ENCODE results near the gene C3orf49.

The C3orf49 gene

DNA sequence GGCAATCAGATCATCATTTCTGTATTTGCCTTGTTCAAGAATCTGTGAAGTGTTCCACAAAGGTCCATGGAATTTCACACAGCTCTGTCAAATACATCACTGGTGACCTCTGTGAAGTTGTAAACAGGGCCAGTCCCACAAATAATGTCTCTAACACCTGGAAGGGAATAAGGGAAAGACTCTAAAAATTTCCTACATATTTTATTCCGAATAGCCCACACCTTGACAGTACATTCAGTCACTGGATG, at the start of gene C3orf49:
TSS of gene C3orf49 (plus strand) at position 149 of the 248 bp plus-strand sequence. CDS start 173 bp downstream, outside the sequence.
- no peak for DNase-seq

DNA sequence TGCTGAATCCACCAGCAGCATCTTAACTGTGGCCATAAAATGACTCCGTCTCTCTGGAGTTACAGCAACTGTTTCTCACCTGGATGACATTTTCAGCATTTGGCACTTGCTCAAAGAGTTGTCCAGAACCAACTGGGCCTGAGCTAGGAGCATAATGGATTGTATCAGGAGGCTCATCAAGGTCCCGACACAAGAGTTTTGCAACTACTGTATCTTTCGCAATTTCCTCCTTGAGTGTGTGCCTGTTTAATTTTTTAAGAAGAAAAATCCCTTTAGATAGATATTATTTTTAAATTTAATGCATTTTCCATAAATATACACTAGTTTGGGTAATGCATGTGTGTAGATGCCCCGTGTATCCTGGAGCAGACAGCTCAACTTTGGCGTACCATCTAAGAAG, 44.3 kb upstream of the C3orf49 start:
- no peak for DNase-seq

DNA sequence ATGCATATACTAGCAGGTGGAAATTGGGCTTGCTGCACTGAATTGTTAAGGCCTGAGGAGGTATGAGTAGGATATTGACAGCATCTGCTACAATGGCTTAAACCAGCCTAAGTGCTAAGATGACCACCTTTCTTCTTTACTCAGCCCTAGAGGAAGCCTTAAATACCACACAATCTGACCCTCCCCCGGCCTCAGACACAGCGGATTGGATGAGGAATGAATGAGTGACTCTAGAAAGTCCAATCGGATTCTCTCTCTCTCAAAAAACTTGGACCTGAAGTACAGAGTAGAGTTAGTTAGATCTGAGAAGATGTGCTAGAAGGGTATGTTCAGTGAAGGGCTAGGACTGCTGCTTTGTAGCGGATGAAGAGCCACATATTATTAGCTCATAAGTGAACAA, 39.9 kb upstream of the C3orf49 start:
- DNase-seq: no peak

GRCh38 chr3:63791974-63792373, 27.1 kb upstream of the C3orf49 start:
- DNase-seq: peak in 1 of 2 donors; percentile 3

- DNase-seq: no peak
Measured at GRCh38 chr3:63795438-63795837, 23.7 kb upstream of the C3orf49 start.

DNA sequence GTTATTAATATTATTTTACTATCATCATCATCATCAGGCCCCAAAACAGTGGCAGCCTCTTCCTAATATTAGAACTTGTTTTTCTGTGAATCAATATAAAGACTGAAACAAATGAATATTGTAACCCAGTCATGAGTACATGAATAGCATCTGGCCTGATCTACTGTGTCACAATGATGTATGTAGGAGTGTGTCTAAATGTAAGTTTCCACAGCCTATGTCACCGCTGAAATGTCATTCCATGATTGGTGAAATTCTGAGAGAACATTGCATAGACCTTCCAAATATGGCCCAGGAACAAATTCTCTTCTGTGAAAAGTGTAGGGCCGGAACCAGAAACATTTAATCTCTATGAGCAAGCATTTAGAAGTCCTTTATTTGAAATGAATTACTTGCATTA, 20.6 kb upstream of the C3orf49 start:
- no peak for DNase-seq

- DNase-seq: no peak
Measured at GRCh38 chr3:63798949-63799348, 20.1 kb upstream of the C3orf49 start.

GRCh38 chr3:63800097-63800496, 19.0 kb upstream of the C3orf49 start:
- DNase-seq: no peak

DNA sequence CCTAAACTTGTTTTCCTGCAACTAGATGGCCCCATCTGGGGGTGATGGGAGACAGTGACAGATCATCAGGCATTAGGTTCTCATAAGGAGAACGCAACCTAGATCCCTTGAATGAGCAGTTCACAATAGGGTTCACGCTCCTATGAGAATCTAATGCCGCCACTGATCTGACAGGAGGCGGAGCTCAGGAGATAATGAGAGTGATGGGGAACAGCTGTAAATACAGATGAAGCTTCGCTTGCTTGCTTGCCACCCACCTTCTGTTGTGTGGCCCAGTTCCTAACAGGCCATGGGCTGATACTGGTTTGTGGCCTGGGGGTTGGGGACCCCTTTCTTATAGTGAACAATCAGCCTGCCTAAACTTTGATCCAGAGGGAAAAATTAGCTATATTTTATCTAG, 15.2 kb upstream of the C3orf49 start:
- DNase-seq: no peak

- DNase-seq: no peak
Measured at GRCh38 chr3:63807961-63808565, 11.0 kb upstream of the C3orf49 start.

GRCh38 chr3:63808633-63809032, 10.5 kb upstream of the C3orf49 start:
- no peak for DNase-seq

DNA sequence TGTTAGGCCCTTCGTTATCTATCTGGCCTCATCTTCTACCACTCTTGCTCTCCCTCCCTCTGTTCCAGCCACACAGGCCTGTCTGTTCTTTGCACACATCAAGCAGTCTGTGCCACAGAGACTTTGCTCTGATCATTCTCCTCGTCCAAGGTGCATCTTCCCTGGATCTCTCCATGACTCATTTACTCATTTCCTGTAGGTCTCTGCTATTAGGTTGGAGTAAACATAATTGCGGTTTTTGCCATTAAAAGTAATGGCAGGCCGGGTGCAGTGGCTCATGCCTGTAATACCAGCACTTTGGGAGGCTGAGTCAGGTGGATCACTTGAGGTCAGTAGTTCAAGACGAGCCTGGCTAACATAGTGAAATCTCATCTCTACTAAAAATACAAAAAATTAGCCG, 9.5 kb upstream of the C3orf49 start:
- DNase-seq: no peak

- DNase-seq: no peak
Measured at GRCh38 chr3:63814237-63814636, 4.9 kb upstream of the C3orf49 start.

DNA sequence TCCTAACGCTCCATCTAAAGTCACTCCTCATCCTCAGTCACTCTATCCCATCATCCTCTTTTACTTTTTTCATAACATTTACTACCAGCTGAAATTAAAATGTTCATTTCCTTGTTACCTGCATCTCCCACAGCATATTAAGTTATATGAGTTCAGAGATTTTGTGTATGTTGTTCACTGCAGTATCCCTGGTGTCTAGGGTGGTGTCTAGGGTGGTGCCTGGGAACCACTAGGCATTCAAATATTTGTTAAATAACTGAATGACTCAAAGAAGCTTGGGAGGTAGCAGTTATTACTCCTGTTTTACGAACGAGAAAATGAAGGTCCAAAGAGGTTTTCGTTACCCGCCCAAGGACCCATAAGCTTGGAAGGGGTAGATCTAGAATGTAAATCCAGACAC, 1.9 kb upstream of the C3orf49 start:
- DNase-seq: no peak

- peak; percentile 19 to 66 for DNase-seq
Measured at GRCh38 chr3:63818282-63819150, 583 bp upstream of the C3orf49 start.

DNA sequence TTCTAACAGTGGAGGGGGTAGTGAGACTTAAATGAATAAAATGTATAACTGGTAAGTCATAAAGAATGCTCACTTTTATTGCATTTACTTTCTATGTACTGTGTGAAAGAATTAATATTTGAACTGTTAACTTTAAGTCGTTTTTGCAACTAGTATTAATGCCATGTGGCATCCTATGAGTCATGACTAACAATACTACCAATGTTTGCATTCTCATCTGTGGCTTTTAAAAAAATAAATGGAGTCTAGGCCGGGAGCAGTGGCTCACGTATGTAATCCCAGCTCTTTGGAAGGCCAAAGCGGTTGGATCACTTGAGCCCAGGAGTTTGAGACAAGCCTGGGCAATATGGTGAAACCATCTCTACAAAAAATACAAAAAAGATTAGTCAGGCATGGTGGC, 5.2 kb downstream of the C3orf49 start:
- DNase-seq: no peak

GRCh38 chr3:63830526-63830925, 11.4 kb downstream of the C3orf49 start:
- no peak for DNase-seq

GRCh38 chr3:63832395-63832794, 13.3 kb downstream of the C3orf49 start:
- no peak for DNase-seq

- no peak for DNase-seq
Measured at GRCh38 chr3:63841704-63842103, 22.6 kb downstream of the C3orf49 start.

DNA sequence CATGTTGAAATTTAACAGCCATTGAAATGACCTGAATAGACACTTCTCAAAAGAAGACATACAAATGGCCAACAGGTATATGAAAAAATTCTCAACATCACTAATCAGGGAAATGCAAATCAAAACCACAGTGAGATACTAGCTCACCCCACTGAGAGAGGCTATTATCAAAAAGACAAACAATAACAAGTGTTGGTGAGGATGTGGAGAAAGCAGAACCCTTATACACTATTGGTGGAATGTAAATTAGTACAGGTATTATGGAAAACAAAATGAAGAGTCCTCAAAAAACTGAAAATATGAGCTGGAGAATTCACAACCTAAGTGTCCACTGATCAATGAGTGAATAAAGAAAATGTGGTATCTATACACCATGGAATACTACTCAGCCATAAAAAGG, 23.0 kb downstream of the C3orf49 start:
- DNase-seq: no peak

DNA sequence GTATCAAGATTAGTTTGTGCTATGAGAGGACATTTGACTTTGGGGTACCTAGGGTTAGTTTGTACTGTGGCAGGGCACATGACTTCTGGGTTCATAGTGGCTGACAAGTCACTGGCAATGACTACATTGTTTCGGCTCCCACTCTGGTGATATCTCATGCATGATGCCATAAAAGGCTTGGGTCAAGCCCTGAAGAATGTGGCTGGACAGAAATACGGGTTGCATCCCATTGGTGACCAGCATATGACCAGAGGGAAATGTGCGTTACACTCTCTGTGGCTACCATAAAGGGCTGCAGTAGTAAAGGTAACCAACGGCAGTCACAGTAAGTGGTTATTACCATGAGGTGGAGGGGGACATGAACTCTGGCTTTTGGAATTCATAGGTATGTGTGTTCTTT, 26.1 kb downstream of the C3orf49 start:
- DNase-seq: no peak

- DNase-seq: no peak
Measured at GRCh38 chr3:63847718-63848450, 28.8 kb downstream of the C3orf49 start.

- DNase-seq: no peak
Measured at GRCh38 chr3:63849175-63849574, 30.1 kb downstream of the C3orf49 start.

DNA sequence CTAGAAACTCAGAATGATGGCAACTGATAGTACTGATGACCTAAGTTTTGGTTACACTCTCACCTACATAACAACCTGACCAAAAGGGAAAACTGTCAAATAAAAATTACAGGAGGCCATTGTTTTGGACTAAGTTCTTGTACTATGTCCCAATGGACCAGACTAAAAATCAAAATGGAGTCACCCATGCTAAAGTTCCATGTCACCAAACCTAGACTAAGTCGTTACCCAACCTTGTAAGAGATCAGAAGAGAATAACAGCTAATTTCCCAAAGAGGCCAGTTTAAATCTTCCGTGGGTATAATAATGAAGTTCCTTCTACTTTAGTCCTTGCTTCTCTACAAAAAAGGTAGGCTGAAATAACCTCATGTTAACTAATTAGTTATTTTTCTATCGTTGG, 32.2 kb downstream of the C3orf49 start:
- DNase-seq: no peak
